NAMALWA (cell line): ENCODE measurements around the gene VDR.

Experiments
- DNase-seq: peaks from one replicate; pipeline ENCODE4 v3.0.0-alpha.2; 2015; ENCODE audit warnings: low spot score

VDR gene

GRCh38 chr12:47793015-47793681 is 111.6 kb downstream of the VDR start:
- no peak for DNase-seq

GRCh38 chr12:47791874-47792273 is 112.9 kb downstream of the VDR start:
- DNase-seq: no peak
